Femur (tissue), 1 donor: ENCODE data around the gene HOXB8.

Experiments used
- DNase-seq: peaks from one replicate; pipeline ENCODE4 v3.0.0-alpha.2; 2017

Gene HOXB8

DNA sequence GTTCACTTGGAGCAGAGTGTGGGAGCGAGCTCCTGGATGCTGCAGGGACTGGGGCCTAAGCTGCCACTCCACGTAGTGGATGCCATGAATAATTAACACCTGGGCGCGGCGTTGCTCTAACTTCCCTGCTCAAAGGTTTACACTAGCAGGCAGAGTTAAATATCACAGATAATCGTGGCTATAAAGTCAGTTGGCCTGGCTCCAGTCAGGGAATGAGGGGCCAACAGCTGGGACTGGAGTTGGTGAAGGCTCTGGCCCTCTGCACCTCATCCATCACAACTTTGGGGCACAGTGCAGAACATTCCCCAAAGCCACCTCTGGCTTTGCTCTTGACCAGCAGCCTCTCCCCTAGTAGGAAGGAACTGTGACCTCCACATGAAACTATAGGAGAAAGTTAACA is 47.9 kb downstream of the HOXB8 start:
- DNase-seq: no peak

DNA sequence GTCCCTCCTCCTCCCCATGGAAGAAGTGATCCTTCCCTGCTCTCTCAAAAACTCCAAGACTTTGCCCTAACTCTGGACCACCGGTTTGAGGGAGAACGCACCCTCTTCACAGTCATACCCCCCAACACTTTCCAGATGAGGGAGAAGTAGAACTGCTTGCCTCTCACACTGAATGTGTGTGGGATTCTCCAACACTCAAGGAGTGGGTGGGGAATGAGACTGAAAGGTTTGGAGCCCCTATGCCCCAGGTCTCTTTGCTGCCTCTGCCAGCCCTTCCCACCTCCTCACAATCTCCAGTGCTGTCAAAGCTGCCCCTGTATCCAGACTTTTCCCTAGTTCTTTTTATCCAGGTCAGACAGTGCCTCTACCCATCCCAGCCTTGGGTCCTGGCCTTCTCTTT is 48.4 kb downstream of the HOXB8 start:
- no peak for DNase-seq

DNA sequence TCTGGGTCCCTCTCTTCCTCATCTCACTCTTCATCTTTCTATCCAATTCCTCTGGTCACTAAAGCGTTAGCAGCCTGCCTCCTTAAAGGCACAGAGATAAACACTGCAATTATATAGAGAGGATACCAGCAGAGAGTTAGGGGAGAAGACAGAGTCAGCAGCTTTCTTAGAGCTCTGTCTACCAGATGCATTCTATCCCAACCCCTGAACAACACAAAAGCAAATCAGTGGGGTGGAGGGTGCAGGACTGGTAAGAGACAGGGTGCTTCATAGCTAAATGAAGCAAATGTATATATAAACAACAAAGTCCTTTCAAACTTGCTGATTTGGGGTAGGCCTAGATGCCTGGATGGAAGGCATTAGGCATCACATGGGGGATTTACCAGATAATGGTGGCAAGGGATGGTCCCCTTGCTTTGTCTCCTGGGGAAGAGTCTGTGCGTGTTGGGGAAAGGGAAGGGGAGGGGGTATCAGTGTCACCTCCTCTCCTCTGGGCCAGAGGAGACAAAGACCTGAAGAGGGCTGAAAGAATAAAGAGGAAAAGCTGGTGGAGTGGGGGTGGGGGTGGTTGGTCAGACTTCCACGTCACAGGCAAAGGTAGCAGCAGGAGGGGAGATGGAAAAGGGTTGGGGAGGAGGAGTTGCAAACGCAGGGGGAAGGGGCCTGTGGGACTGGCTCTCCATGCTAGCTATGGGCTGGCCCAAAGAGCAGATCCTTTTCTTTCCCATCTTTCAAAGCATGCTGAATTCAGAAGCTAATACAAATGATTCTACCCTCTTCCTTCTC is 49.0 kb downstream of the HOXB8 start:
- no peak for DNase-seq

DNA sequence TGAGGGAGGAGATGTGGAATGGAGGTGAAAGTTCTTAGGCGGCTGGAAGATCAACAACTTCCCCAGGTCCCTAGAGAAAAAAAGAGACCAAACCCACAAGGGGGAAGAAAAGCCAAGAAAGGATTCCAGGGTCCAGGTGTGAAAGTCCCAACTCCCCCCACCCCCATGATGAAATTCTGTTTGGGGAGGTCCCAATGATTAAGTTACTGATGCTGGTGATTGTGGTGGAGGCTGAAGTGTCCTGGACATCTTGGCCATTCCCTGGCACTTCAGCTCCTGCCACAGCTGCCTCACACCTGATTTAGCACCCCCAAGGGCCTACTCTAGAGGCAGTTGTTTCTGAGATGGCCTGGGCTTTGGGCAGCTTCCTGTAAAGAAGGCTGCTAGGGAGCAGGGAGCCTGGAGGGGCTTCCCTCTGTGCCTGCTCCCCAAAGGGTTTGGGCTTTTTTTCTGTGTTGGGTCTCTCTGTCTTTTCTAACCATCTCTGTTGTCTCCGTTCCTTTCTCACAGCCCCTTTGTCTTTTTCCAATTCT is 50.0 kb downstream of the HOXB8 start:
- DNase-seq: no peak

DNA sequence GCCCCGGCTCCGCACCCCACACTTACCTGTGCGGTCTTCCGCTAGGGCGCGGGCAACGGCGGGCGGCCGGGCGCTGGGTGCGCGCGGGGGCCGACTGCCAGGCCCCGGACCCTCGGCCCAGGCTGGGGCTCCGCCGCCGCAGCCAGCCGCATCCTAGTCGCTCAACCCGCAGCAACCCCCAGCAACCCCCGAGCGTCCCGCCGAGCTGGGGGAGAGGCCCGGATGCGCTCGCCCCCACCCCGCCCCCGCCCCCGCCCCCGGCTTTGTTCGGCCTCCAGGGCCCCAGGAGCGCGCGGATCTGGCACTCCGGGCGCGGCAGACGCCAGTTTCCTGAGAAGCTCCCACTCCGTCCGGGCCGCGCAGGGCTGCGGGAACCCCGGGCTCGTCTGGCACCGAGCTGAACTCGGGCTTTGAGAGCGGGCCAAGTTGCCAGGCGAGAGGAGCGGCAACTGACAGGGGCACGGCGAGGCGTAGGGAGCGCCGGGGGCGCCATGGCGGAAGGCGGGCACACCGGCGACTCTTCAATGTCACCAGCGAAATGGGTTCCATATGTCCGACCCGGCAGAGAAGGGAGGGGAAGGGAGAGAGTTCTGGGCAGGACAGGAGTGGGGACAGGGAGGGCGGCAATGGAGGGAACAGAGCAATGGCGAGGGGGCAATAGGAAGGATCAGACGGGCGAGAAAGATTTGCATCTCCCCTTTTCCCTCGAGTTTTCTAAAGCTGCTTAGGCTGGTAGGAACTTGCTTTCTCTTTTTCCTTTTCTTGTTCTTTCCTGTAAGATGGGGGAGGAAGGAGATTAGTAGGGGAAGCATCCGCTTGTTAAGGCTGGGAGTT is 50.7 kb downstream of the HOXB8 start:
- DNase-seq: no peak

DNA sequence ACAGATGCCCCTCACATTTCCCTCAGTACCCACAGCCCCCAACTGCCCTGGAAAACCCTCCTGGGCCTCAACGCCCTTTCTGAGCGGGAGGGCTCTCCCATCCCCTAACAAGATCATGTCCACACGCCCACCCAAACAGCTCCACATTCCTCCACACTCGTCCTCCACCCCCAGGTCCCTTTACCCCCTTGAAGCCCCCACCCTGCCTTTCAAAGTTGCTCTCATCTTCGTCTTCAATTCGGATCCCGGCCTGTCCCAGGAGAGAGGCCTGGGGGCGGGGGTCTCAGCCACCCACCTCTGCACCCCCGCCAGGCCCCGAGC is 51.3 kb downstream of the HOXB8 start:
- DNase-seq: no peak

DNA sequence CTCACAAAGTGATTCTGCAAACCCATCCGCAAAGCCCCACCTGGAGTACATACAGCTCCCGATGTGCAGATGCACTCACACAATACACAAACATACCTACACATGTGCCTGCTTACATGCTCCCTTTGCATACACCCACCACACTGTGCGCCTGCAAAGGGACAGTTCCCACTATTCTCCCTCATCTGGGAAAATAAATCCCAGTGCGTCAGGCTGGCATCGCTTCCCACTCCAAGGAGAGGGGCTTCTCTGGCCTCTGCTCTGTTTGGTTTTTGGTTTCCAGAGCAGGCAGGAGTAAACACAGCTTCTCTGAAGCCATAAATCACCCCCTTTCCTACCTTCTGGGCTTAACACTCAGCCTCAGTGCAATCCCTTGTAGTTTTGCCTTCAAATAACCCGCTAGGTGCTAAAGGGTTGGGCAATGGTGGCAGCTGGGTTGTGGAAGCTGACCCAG is 51.7 kb downstream of the HOXB8 start:
- DNase-seq: no peak

DNA sequence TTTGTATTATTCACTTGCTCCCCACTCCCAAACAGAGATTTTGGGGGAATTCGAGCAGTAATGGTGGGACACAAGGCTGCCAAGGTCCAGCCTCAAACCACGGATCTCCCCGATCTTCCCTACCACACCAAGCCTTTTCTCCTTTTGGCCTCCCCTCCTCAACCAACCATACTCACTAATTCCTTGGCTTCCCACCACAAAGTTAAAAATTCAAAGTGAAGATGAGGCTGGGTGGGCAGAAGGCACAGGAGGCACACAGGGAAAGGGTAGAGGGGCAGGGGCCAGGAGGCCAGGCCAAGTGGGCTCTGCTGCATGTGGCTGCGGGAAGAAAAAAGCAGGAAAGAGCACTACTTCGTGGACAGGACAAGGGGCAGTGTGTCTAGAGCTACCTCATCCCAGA is 52.2 kb downstream of the HOXB8 start:
- no peak for DNase-seq
